GM21528 (cell line): ENCODE results near the gene KATNB1.
"Not testable (repeated sequence)": the region's sequence is repeated elsewhere in the genome, so short reads cannot be mapped to it uniquely, and the experiment has no call there.

ENCODE experiments used
- ATAC-seq: cut with Tn5 transposase; IDR thresholded peaks from one replicate; pipeline ENCODE4 v1.9.1; 2021; ENCODE audit warnings: mild to moderate bottlenecking, moderate library complexity; ENCODE audit not compliant: unreplicated experiment, low FRiP score

The KATNB1 gene

DNA sequence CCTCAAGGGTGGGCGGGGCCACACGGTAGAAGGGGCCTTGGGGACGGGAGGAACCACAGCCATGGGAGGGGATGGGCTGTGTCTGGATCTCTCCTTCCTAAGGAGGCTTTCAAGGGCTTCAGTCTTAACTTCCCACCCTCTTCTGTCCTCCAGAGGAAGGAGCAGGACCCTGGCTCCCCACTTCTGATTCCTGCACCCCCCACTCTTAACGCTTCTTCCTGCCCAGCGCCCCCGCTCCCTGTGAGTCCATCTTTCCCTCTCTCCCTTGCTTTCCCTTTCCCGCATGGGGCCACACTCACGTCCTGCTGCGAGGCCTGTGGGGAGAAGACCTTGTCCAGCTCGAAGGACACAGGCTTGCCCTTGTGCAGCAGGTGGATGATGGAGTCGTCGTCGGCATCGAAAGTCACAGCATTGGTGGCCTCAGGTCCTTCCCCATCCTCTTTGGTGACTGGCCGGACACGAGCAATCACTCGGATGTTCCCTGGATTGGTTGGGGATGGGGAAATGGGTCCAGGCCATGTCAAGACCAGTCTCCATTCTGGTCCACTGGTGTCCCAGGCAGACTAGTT is 29.7 kb downstream of the KATNB1 start:
- ATAC-seq, result no peak

DNA sequence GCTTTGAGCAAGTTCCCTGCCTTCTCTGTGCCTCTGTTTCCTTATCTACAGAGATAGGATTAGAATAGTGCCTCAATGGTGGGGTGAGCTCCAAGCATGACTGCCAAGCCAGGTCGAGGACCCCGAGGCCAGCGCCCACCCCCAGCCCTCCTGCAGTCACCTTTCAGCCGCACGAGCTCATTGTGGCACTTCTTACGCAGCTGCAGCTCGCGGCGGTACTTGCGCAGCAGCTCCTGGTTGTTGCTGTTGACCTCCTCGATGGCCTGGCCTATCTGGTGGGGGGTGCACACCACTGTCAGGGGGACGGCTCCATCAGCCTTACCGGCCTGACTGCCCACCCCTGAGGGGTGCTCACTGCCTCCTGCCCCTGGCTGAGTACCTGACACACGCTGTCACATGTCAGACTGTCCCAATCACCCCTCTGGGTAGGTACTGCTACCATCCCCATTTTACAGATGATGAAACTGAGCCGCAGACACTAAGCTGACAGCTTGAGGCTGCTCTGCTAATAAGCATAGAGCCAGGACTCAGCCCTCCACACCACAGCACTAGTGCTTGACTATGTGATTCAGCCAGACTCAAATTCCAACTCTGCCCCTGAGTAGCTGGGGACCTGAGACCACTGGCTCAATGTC is 31.3 kb downstream of the KATNB1 start:
- ATAC-seq, result no peak

DNA sequence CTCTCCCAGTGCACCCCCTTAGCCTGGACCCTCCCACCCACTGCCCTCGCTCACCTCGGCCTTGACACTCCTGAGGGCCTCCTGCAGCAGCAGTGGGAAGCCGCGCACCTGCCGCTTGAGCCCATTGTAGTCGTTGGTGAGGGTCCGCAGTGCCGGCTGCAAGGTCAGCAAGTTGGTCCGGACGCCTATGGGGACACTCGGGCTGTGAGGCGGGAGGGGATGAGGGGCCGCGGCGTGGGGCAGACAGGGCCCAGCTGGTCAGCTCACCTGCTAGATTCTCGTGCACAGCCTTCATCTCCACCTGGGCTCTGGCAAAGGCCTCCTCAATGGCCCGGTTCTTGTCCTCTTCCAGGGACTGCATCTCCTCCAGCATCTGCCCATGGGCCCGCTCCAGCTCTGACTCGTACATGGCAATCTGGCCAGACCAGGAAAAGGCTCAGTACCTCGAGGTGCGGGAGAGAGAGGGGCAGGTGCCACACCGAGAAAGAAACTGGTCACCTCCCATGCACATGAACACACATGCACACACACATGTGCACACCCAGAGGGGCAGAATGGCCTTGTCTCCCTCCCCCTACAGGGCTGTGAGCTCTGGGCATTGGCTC is 34.1 kb downstream of the KATNB1 start:
- no peak for ATAC-seq

DNA sequence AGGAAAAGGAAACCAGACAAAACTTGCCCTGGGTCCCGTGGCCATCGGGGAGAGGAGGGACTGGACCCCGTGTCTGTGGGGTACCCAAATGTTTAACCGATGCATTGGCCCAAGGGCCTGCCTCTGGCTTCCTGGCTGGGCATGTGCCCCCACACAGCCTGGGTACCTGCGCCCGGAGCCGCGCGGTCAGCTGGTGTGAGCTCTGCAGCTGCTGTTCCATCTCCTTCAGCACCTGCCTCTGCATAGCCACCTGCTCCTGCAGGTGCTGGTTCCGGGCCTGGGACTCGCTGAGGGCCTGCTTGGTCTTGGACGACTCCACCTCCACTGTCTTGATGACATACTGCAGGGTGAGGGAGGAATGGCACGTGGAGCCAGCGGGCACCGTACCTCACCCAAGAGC is 34.8 kb downstream of the KATNB1 start:
- ATAC-seq, result no peak

DNA sequence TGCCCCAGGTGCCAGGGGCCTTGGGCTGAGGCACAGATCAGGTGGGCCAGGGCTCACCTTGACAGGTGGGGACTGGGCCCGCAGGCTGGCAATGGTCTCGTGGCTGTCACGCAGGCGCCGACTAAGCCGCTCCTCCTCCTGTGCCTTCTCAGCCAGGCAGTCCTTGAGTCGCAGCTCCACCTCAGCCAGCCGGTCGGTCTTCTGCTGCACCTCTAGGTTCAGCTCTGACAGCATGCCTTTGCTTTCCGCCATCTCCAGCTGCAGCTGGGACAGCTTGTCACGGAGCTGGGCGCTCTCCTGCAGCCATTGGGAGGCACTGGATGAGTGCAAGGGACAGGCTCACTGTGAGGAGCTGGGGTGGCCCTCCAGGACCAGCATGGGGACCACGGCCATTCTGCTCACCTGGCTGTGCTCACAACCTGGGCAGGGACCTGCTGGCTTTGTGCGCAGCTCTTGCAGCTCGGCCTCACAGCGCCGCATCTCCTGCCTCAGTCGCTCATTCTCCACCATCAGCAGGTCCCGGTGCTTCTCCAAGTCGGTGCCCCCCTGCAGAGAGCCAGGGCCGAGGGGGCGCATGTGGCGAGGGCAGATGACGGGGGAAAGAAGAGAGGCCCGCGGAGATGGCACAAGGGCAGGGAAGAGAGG is 35.7 kb downstream of the KATNB1 start:
- no peak for ATAC-seq

DNA sequence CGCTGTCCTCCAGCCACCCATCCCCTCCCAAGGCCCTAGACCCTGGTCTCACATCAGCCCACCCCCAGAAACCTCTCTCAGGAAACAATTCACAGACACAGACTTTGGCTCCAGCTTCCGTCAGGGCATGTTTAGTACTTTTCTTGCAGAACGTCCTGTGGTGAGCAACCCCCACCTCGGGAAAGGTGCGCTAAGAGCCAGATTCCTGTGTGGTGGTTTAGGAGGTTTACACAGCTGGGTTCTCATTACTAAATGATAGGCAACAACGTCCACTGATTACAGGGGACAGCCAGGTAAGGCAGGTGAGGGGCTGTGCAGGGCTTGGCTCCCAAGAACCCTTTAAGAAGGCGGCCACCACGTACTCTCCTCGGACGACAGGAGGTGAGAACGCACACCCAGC is 37.4 kb downstream of the KATNB1 start:
- no peak for ATAC-seq

DNA sequence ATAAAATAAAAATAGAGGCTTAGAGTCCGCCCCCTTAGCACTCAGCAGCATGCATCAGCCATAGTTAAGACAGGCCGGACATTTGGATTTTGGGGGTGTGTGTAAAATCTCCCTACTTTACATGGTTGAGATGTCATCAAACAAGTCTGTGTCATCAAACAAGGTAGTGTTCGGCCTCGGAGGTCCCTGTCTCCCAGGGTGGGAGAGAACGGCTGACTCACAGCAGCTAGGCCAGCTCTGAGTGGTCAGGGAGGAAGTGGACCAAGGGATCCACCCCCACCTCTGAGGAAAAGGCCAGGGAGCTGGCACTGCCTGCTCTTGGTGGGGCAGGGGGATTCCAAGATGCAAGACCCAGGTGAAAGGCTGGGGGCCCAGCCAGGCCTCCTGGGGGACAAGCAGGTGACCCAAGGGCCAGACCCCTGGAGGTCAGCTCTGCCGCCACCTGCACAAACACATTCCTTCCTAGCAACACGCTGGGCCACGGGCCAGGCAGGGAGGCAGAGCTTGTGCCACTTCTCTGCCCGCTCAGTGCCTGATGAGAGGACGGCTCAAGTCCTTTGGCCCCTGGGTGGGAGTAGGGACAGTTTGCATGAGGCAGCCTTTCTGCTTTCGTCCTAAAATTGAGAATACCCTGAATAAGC is 38.2 kb downstream of the KATNB1 start:
- no peak for ATAC-seq

DNA sequence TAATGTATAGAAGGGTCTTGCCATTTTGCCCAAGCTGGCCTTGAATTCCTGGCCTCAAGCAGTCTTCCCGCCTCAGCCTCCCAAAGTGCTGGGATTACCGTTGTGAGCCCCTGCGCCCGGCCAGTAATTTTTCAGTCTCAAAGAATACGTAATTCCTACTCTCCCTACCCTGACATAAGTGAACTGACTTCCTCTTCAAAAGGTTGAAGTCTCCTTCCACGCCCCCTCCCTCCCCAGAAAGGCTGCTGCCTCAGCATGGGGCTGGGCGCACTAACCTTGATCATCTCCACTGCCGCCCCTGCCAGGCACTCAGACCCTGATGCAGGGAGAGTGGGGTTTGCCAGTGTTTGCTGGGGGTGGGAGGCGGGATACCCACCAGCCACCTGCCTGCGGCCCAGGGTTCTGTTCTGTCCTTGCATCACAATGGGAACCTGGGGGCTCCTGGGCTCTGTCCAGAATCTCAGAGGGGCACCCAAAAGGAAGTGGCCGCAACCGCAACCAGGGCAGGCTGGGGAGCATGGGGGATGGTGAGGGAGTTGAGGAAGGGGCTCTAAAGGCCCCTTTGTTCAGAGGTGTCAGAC is 39.2 kb downstream of the KATNB1 start:
- ATAC-seq, result no peak

DNA sequence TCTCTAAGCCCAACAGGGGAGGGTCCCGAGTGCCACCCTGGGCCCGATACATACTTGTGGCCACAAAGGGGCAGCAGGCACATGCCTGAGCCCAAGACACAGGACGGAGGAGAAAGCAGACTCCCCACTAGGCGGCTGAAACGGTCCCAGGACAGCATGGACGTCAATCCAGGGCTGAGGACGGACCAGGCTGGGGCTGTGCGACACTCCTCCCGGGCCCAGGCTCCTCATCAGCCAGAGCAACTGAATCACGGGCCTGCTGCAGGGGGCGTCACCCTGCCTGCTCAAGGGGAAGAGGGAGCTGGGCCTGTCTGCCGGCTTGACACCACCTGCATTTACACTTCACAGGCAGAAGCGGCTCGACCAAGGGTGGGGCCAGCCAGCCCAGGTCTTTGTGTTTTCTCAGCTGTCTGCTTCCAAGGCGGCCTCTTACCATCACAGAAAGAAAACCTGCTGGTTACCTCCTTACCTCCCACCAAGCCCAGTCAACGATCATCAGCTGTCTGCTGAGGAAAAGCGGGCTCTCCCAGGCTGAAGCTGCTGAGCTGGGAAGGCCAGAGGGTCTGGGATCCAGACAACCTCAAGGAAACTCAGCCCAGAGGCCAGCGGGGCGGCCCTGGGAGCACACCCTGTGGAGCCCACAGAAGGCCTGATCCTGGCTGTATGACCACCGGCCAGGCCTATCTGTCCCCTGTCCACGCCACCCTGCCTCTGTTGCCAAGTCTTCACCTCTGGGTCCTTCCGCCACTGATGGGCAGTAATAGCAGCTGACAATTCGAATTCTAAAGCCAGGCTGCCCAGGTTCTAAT is 40.3 kb downstream of the KATNB1 start:
- no peak for ATAC-seq

DNA sequence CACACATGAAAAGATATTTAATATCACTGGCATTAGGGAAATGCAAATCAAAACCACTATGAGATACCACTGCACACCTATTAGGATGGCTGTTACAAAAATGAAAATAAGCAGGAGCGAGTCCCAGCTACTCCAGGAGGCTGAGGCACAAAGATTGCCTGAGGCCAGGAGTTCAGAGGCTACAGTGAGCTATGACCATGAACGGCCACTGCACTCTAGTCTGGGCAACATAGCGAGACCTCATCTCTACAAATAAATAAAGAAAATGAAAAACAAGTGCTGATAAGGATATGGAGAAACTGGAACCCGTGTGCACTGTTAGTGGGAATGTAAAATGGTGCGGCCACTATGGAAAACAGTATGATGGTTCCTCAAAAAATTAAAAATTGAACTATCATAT is 43.1 kb downstream of the KATNB1 start:
- ATAC-seq, result no peak

DNA sequence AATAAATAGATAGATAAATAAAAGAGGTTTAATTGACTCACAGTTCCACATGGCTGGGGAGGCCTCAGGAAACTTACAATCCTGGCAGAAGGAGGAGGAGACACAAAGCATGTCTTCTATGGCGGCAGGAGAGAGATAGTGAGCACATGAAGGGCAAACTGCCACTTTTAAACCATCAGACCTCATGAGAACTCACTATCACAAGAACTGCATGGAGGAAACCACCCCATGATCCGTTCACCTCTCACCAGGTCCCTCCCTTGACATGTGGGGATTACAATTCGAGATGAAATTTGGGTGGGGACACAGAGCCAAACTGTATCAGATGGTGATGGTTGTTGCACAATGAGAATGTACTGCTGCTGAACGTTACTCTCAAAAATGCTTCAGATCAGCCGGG is 44.3 kb downstream of the KATNB1 start:
- not testable (repeated sequence) for ATAC-seq

DNA sequence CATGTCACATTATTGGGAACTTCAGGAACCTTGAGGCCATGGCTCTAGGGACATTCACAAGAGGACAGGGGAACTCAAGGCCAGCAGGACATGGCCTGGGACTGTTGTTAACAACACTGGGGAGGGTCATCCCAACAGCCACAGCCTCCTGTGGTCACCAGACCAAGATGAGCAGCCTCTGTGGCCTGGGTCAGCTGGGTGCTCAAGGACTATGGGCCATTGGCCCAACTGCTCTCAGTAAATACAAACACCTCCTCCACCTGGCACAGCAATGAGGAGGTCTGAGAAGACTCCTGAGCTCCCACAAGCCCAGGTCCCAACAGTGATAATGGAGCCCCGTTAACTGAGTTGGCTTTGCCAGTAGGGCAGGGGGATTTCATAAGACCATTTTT is 45.8 kb downstream of the KATNB1 start:
- ATAC-seq, result no peak

DNA sequence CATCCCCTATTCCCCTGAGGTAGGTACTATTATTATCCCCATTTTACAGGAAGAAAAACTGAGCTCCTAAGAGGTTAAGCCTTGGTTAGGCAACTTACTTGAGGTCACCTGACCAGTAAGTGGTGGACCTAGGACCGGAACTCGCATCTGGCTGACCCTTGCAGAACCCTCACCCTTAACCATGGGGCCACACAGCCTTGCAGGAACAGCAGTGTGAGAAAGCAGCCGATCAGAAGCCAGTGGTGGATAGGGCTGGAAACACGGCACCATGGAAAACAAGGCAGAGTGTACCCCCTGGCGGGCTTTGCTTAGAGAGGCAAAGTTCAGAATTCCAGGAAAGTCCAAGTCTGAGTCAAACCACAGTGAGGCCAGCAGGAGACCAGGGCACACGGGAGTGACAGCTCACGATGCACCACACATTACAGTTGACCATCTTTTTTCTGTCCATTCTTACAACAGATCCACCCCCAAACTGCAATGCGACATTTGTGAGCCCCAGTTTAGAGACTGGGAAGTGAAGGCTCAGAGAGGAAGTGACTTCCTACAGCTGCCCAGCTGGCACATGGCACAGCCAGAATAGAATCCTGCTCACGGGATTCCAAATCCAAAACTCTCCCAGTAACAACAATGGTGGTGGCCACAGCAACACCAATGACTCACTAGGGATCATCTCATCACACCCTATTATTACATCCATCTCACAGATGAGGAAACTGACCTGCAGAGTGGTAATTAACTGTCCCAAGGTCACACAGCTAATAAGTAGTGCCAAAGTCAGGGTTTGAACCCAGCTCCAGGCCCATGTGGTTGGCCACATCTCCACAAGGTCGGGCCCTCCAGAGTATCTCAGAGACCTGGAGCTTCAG is 46.4 kb downstream of the KATNB1 start:
- ATAC-seq, result no peak

DNA sequence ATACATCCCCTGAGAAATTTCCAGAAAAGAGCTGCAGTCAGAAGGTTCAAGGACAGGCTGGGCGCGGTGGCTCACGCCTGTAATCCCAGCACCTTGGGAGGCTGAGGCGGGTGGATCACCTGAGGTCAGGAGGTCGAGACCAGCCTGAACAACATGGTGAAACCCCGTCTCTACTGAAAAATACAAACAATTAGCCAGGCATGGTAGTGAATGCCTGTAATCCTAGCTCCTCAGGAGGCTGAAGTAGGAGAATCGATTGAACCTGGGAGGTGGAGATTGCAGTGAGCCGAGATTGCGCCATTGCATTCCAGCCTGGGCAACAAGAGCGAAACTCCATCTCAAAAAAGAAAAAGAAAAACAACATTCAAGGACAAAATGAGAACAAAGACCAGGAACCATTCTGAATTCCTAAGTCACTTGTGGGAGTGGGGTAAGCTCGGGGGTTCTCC is 47.1 kb downstream of the KATNB1 start:
- not testable (repeated sequence) for ATAC-seq

DNA sequence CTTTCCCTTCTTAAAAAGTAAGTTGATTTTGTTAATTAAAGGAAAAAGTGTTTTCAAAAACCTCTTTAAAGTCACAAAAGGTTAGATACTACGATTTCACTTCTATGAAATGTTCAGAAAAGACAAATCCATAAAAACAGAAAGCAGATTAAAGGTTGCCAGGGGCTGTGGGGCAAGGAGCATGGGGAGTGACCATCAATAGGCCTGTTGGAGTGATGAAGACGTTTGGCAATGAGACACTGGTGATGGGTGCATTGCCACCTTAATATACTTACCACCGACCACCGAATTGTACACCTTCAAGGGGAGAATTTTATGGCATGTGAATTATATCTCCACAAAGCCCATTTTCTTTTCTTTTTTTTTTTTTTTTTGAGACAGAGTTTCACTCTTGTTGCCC is 47.5 kb downstream of the KATNB1 start:
- no peak for ATAC-seq

DNA sequence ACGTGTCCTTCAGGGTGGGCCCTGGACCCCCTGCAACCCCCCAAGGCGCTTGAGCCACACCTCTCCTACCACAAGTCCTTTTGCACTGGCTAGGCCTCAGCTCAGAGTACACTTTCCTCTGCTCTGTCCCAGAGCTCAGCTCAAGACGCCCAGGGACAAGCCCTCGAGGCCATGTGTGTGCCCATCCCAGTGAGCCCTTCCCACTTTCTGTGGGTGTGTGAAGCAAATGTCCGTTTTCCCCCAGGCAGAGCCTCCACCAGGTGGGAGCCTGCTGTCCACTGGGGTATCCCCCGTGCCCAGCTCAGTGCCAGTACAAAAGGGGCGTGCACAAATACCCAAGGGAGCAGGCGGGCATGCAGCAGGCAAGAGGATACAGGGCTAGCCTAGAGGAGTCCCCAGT is 48.3 kb downstream of the KATNB1 start:
- no peak for ATAC-seq

DNA sequence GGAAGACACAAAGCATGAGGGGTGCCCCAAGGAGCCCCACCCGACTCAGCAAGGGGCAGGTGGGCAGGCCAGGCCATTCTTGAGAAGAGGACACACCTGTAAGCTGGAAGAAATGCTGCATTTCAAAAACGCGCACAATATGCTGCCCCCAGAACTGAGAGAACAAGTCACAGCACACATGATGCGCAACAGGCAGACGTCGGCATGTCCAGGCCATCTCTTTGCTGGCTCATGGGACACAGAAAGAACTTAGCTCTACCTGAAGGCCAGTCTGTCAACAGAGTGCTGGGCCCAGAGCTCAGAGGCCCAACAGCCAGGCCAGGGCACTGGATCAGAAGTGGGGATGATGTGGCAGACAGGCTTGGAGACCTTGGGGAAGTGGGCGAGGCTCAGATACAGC is 48.8 kb downstream of the KATNB1 start:
- no peak for ATAC-seq

DNA sequence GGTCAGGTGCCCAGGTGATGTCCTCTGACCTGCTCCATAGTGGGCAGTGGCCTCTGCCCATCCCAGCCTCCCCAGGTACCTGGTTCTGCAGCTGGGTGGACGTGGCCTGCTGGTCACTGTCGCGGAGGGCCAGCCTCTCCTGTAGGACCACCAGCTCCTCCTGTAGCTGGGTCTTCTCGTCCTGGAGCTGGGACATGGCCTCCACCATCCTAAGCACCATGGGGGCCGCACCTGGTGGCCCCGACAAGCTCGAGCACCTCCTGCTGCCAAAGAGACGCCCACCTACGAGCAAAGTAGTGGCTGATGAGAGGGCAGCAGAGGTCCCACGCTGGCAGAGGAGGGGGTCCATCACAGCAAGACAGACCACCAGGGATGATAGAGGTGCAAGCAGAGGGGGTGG is 49.8 kb downstream of the KATNB1 start:
- ATAC-seq, result no peak

DNA sequence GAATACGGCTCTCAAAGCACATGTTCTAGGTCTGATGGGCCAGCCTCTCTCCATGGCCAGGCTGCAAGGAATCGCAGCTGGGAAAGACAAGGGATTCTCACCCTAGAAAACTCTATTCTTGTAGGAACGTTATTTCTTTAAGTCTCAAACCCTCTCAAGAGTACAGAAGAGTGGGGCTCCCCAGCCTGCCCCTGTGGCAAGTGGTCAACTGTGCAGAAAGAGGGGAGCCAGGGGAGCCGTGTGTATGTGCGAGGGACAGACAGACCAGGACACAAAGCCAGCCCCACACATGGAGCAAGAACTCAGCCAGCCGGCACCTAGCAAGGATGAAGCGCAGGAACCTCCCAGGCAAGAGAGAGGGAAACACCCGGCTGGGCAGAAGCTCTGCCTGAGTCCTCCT is 50.4 kb downstream of the KATNB1 start:
- ATAC-seq, result no peak
